ENCODE results near the gene BEND3. TPM values are rescaled to one million over a fixed set of nuclear protein-coding genes. Genes with fewer than 3 reads are reported as not detected.

BEND3 gene
- polyA plus RNA-seq, 2 of the 4 experiments (the other 2 are of a cell fraction): 2.2 to 2.3 TPM

DNA sequence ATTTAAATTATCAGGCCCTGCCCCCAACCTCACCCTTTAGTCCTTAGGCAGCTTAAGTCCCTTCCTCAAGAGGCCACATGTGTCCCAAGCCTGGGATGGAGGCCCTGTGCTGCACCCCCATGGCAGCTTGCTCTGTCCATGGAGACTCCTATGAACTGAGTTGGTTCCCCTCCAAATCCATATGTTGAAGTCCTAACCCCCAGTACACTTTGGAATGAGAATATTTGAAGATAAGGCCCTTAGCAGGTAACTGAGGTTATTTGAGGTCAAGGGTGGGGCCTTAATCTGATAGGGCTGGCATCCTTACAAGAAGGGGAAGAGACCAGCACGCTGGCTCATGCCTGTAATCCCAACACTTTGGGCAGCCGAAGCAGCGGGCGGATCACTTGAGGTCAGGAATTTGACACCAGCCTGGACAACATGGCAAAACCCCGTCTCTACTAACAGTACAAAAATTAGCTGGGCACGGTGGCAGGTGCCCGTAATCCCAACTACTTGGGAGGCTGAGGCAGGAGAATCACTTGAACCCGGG is 6.7 kb upstream of the BEND3 start:
- Histone ChIP-seq H3K4me3 (no peak overlapping the region), H3K4me1 (no peaks in the 10 kb centered on the region), H3K4me2 (no peak overlapping the region), H3K9me3 (no peaks in the 10 kb centered on the region), H3K27ac (no peak overlapping the region)
- ChIA-PET CTCF (no interaction called here), POLR2A (no interaction called here)
- DNase-seq (ENCODE audit: low read depth in 1 of 2, low spot score in 1 of 2) (no peak), ATAC-seq (no peak), FAIRE-seq (no peak)
- WGBS (ENCODE audit: missing lambda C conversion rate): 85% methylated on average over 7 of the region's 8 CpGs
- no peak for TF ChIP-seq TFCP2L1 (CRISPR knock-in tag; IDR thresholded peaks at IDR 0.05)
- TF ChIP-seq ZC3H11A (IDR thresholded peaks at IDR 0.05): no peak
- TF ChIP-seq ZNF302 (CRISPR knock-in tag; IDR thresholded peaks at IDR 0.05): no peak
- TF ChIP-seq FOSL2 (IDR thresholded peaks at IDR 0.05): no peak
- TF ChIP-seq FOSL2 (CRISPR knock-in tag; IDR thresholded peaks at IDR 0.05): no peak
- TF ChIP-seq, protein P1, sequence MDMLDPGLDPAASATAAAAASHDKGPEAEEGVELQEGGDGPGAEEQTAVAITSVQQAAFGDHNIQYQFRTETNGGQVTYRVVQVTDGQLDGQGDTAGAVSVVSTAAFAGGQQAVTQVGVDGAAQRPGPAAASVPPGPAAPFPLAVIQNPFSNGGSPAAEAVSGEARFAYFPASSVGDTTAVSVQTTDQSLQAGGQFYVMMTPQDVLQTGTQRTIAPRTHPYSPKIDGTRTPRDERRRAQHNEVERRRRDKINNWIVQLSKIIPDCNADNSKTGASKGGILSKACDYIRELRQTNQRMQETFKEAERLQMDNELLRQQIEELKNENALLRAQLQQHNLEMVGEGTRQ (IDR thresholded peaks at IDR 0.05): no peak
- no peak for TF ChIP-seq MAFK (IDR thresholded peaks at IDR 0.05; ENCODE audit: partially characterized antibody)
- no peak for TF ChIP-seq RFX5 (IDR thresholded peaks at IDR 0.05)
- TF ChIP-seq, protein P2, sequence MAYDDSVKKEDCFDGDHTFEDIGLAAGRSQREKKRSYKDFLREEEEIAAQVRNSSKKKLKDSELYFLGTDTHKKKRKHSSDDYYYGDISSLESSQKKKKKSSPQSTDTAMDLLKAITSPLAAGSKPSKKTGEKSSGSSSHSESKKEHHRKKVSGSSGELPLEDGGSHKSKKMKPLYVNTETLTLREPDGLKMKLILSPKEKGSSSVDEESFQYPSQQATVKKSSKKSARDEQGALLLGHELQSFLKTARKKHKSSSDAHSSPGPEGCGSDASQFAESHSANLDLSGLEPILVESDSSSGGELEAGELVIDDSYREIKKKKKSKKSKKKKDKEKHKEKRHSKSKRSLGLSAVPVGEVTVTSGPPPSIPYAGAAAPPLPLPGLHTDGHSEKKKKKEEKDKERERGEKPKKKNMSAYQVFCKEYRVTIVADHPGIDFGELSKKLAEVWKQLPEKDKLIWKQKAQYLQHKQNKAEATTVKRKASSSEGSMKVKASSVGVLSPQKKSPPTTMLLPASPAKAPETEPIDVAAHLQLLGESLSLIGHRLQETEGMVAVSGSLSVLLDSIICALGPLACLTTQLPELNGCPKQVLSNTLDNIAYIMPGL (CRISPR knock-in tag; IDR thresholded peaks at IDR 0.05; ENCODE audit: borderline replicate concordance): no peak
- no peak for TF ChIP-seq KDM5A (IDR thresholded peaks at IDR 0.05)
- TF ChIP-seq, protein P3, sequence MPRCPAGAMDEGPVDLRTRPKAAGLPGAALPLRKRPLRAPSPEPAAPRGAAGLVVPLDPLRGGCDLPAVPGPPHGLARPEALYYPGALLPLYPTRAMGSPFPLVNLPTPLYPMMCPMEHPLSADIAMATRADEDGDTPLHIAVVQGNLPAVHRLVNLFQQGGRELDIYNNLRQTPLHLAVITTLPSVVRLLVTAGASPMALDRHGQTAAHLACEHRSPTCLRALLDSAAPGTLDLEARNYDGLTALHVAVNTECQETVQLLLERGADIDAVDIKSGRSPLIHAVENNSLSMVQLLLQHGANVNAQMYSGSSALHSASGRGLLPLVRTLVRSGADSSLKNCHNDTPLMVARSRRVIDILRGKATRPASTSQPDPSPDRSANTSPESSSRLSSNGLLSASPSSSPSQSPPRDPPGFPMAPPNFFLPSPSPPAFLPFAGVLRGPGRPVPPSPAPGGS (IDR thresholded peaks at IDR 0.05): no peak
- TF ChIP-seq, protein P4, sequence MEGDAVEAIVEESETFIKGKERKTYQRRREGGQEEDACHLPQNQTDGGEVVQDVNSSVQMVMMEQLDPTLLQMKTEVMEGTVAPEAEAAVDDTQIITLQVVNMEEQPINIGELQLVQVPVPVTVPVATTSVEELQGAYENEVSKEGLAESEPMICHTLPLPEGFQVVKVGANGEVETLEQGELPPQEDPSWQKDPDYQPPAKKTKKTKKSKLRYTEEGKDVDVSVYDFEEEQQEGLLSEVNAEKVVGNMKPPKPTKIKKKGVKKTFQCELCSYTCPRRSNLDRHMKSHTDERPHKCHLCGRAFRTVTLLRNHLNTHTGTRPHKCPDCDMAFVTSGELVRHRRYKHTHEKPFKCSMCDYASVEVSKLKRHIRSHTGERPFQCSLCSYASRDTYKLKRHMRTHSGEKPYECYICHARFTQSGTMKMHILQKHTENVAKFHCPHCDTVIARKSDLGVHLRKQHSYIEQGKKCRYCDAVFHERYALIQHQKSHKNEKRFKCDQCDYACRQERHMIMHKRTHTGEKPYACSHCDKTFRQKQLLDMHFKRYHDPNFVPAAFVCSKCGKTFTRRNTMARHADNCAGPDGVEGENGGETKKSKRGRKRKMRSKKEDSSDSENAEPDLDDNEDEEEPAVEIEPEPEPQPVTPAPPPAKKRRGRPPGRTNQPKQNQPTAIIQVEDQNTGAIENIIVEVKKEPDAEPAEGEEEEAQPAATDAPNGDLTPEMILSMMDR (IDR thresholded peaks at IDR 0.05): no peak
- no peak for TF ChIP-seq RAD21 (conservative IDR thresholded peaks at IDR 0.05 in 1 of 2, IDR thresholded peaks at IDR 0.05 in 1 of 2)
- no peak for TF ChIP-seq SREBF2 (IDR thresholded peaks at IDR 0.05)
- TF ChIP-seq HDAC2 (IDR thresholded peaks at IDR 0.05): no peak
- TF ChIP-seq CBX2 (IDR thresholded peaks at IDR 0.05; ENCODE audit: borderline replicate concordance, low read depth): no peak
- TF ChIP-seq ZFP36 (IDR thresholded peaks at IDR 0.05; ENCODE audit: borderline replicate concordance, partially characterized antibody): no peak
- TF ChIP-seq HOXA7 (CRISPR knock-in tag; IDR thresholded peaks at IDR 0.05): no peak
- no peak for TF ChIP-seq RNF2 (IDR thresholded peaks at IDR 0.05; ENCODE audit: borderline replicate concordance, low read depth)

DNA sequence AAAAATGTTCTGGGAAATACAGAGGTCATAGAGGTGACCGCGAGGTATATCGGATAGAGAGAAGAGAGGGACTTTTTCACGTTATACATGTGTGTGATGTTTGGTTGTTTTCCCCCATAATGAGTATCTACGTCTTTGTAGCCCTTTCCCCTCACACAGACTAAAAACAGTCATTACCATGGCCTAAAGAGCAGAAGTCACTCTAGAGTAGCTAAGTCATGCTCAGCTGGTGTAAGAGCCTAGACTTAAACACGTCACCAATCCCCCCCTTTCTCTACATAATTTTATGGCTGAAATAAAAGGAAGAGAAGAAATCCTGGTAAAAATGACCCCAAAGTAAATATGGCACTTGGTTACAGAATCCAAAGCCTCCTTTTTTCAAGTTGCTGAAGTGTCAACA is 6.0 kb upstream of the BEND3 start:
- H3K4me3 ChIP-seq: no peak overlapping the region
- H3K4me2 ChIP-seq: no peak overlapping the region
- WGBS (ENCODE audit: missing lambda C conversion rate): 91% methylated on average over 6 of the region's 6 CpGs
- POLR2A ChIA-PET: no interaction called here
- H3K9me3 ChIP-seq: no peaks in the 10 kb centered on the region
- FAIRE-seq: no peak
- peaks cover 4% of the 10 kb centered on the region for H3K4me1 ChIP-seq
- TF ChIP-seq CHD4 (IDR thresholded peaks at IDR 0.05; ENCODE audit: borderline replicate concordance) (no peak), EHMT2 (IDR thresholded peaks at IDR 0.05; ENCODE audit: low read depth) (no peak), MAFK (IDR thresholded peaks at IDR 0.05; ENCODE audit: partially characterized antibody) (no peak)
- no peak for ATAC-seq
- DNase-seq (ENCODE audit: low read depth in 1 of 2, low spot score in 1 of 2): no peak
- H3K27ac ChIP-seq: no peak overlapping the region
- CTCF ChIA-PET: no interaction called here
